ENCODE results near the gene SNX9. TPM values are rescaled to one million over a fixed set of nuclear protein-coding genes. Genes with fewer than 3 reads are reported as not detected.
"Not testable (repeated sequence)": the region's sequence is repeated elsewhere in the genome, so short reads cannot be mapped to it uniquely, and the experiment has no call there.

Gene SNX9
- total RNA-seq, 2 donors from 2014 or later: 83.5 to 94.6 TPM

- peaks cover 29% of the 10 kb centered on the region for H3K4me1 Mint-ChIP-seq (ENCODE audit: low read depth)
- H3K9me3 Mint-ChIP-seq: no peaks in the 10 kb centered on the region
- no peak for ATAC-seq (replicated peaks in 1 of 2)
- no peaks in the 10 kb centered on the region for H3K27me3 Mint-ChIP-seq (ENCODE audit: low read depth)
- peak overlapping the region; percentile 18 for H3K27ac Mint-ChIP-seq
- peaks cover 16 to 47% of the 10 kb centered on the region in 2 donors for H3K36me3 Mint-ChIP-seq (ENCODE audit: insufficient read depth in 2 of 2)
- no peak for DNase-seq
- no peak overlapping the region for H3K4me3 Mint-ChIP-seq
Measured at GRCh38 chr6:157911278-157911677, 88.2 kb downstream of the SNX9 start.

- H3K27me3 Mint-ChIP-seq (ENCODE audit: low read depth): no peaks in the 10 kb centered on the region
- ATAC-seq (replicated peaks in 1 of 2): no peak
- no peak overlapping the region for H3K4me3 Mint-ChIP-seq
- peaks cover 18 to 50% of the 10 kb centered on the region in 2 donors for H3K36me3 Mint-ChIP-seq (ENCODE audit: insufficient read depth in 2 of 2)
- no peak for DNase-seq
- H3K4me1 Mint-ChIP-seq (ENCODE audit: low read depth): peaks cover 29% of the 10 kb centered on the region
- H3K9me3 Mint-ChIP-seq: no peaks in the 10 kb centered on the region
- H3K27ac Mint-ChIP-seq: peak overlapping the region; percentile 10
Measured at GRCh38 chr6:157911786-157912185, 88.7 kb downstream of the SNX9 start.

DNA sequence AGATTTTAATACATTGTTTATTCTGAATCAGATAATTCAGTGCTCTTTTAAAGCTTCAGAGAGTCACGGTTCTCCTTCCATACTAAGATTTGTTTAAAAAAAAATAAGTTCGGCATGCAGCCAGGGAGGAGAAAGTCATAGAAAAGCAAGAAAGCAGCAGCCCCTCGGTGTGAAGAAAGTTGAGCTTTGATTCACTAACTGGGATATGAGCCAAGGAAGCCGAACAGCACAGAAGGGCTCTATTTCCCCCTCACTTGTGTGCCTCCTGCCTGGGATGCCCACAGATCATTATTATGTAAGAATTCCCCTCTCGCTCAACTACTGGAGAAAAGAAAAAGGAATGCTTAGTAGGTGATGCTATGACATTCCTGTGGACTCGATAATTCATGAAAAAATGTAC lies 89.3 kb downstream of the SNX9 start:
- Mint-ChIP-seq H3K27ac (peak overlapping the region; percentile 10), H3K9me3 (no peaks in the 10 kb centered on the region), H3K4me1 (ENCODE audit: low read depth) (peaks cover 25% of the 10 kb centered on the region), H3K4me3 (no peak overlapping the region), H3K36me3 (ENCODE audit: insufficient read depth in 2 of 2) (peaks cover 18 to 55% of the 10 kb centered on the region in 2 donors), H3K27me3 (ENCODE audit: low read depth) (no peaks in the 10 kb centered on the region)
- DNase-seq (no peak), ATAC-seq (replicated peaks in 1 of 2) (no peak)

DNA sequence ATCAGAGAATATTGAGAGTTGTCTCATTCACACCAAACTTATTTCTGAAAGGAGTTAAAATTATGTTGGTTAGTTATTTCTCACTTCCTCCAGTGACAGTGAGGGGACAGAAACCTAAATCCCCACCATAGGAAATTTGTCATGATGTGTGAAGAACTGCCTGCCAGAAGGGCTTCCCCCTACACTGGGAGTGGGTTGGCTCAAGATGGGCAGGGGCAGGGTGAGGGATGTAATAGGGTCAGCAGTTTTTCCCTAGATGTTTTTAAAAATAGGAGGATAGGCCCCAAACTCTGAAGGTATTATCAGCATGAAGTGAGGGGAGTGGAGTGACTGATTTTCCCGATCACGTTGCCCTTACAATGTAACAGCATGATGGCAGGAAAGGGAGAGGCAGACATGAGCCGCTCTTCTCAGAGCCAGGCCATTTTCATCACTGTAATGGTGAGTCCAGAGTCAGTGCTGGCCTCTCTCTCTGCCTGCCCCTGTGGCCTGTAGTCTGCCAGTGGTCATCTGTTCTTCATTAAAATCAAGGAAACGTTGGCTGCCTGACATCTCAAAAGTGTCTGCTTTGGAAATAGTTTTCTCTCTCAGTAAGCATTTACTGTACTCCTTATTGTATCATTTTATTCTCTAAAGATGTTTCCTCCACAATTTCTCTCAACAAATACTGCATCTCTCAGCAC lies 98.8 kb downstream of the SNX9 start:
- Mint-ChIP-seq H3K27ac (no peak overlapping the region), H3K27me3 (ENCODE audit: low read depth) (no peaks in the 10 kb centered on the region), H3K36me3 (ENCODE audit: insufficient read depth in 2 of 2) (peaks cover 28 to 54% of the 10 kb centered on the region in 2 donors), H3K9me3 (peaks cover 0 to 3% of the 10 kb centered on the region in 2 donors), H3K4me3 (no peak overlapping the region), H3K4me1 (ENCODE audit: low read depth) (no peaks in the 10 kb centered on the region)
- DNase-seq: no peak
- no peak for ATAC-seq (replicated peaks in 1 of 2)

DNA sequence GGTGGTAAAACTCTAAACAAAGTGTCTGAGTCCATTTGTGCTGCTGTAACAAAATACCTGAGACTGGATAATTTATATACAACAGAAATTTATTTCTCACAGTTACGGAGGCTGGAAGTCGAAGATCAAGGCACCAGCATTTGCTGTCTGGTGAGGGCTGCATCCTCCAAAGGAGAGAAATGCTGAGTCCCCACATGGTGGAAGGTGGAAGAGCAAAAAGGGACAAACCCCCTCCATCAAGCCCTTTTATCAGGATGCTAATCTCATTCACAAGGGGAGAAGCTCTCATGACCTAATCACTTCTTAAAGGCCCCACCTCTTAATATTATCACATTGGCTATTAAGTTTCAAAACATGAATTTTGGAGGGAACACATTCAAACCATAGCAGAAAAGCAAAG lies 102.7 kb downstream of the SNX9 start:
- Mint-ChIP-seq H3K36me3 (ENCODE audit: insufficient read depth in 2 of 2) (peaks cover 21 to 37% of the 10 kb centered on the region in 2 donors), H3K27me3 (ENCODE audit: low read depth) (no peaks in the 10 kb centered on the region), H3K27ac (peak overlapping the region; percentile 52), H3K9me3 (no peaks in the 10 kb centered on the region), H3K4me3 (no peak overlapping the region), H3K4me1 (ENCODE audit: low read depth) (peaks cover 8% of the 10 kb centered on the region)
- DNase-seq: no peak
- no peak for ATAC-seq (replicated peaks in 1 of 2)

DNA sequence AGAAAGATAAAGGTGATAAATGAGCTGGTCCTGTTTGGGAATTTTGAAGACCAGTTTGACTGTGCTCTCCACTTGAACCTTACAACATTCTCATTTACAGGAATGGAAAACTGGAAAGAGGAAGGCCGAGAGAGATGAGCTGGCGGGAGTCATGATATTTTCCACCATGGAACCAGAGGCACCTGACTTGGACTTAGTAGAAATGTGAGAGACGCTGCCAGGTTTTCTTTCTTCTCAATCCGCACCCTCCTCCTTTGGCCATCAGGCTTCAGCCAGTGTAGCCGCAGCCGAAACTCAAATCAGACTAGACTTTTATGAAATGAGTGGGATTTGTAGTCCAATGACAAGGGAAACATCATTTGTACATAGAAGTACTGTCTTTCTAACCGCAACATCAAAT lies 104.0 kb downstream of the SNX9 start:
- Mint-ChIP-seq H3K27ac (no peak overlapping the region), H3K4me3 (no peak overlapping the region), H3K4me1 (ENCODE audit: low read depth) (peaks cover 8% of the 10 kb centered on the region), H3K36me3 (ENCODE audit: insufficient read depth in 2 of 2) (peaks cover 19 to 40% of the 10 kb centered on the region in 2 donors), H3K9me3 (no peaks in the 10 kb centered on the region), H3K27me3 (ENCODE audit: low read depth) (no peaks in the 10 kb centered on the region)
- no peak for ATAC-seq (replicated peaks in 1 of 2)
- no peak for DNase-seq

DNA sequence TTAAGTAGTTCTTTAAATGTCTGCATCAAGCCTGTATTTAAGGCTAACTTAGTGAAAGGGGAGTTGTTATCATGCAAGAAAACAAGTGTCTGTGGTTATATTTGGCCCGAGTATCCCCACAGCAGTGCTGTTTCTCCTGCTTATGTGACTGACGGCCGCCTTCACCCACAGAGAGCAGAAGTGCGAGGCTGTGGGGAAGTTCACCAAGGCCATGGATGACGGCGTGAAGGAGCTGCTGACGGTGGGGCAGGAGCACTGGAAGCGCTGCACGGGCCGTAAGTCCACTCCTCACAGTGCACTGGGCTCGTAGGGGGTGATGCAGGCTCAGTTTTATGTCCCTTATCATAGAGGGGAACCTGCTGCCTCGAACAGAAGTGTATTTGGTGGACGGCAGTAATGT lies 105.4 kb downstream of the SNX9 start:
- DNase-seq (no peak), ATAC-seq (replicated peaks in 1 of 2) (no peak)
- Mint-ChIP-seq H3K4me1 (ENCODE audit: low read depth) (peaks cover 8% of the 10 kb centered on the region), H3K9me3 (no peaks in the 10 kb centered on the region), H3K4me3 (no peak overlapping the region), H3K36me3 (ENCODE audit: insufficient read depth in 2 of 2) (peaks cover 18 to 36% of the 10 kb centered on the region in 2 donors), H3K27ac (no peak overlapping the region), H3K27me3 (ENCODE audit: low read depth) (no peaks in the 10 kb centered on the region)

DNA sequence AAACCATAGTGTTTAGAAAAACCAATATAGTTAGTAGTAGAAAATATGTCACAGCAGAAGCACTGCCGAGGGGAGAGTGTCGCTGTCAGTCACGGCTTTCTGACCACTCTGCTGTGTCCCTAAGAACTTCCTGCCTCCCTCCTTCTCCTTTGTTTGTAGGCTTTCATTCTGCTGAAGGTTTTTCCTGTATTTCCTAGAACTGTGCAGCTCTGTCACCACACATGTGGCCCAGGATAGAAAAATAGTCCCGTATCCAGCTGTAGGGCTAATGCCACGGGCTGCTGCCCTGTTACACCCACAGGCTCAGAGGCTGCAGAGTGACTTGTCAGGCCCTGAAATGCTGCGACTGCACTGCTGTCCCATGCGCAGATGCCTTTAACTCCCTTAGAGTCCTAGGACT lies 106.0 kb downstream of the SNX9 start:
- H3K9me3 Mint-ChIP-seq: no peaks in the 10 kb centered on the region
- no peak overlapping the region for H3K4me3 Mint-ChIP-seq
- ATAC-seq (replicated peaks in 1 of 2) (no peak), DNase-seq (no peak)
- H3K4me1 Mint-ChIP-seq (ENCODE audit: low read depth): peaks cover 8% of the 10 kb centered on the region
- no peaks in the 10 kb centered on the region for H3K27me3 Mint-ChIP-seq (ENCODE audit: low read depth)
- no peak overlapping the region for H3K27ac Mint-ChIP-seq
- peaks cover 15 to 34% of the 10 kb centered on the region in 2 donors for H3K36me3 Mint-ChIP-seq (ENCODE audit: insufficient read depth in 2 of 2)

DNA sequence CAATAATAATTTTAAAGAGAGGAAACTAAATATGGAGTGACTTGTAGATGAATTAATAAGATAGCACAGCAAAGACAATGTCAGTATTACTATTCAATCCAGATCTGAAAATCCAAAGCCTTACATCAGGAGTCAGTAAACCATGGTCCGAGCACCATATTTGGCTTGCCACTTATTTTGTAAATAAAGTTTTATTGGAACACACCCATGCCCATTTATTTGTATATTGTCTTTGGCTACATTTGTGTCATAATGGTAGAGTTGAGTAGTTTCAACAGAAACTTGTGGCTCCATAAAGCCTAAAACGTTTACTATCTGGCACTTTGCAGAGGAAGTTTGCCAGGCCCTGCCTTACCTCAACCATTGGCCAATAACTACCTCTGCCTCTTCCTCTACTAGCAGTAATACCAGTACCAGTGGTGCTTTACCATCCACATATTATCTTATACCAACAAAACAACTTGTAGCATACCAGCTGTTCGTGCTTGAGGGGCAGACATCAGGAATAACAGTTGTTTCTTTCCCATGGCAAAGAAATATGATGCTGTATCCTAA lies 106.8 kb downstream of the SNX9 start:
- Mint-ChIP-seq H3K36me3 (ENCODE audit: insufficient read depth in 2 of 2) (peaks cover 15 to 35% of the 10 kb centered on the region in 2 donors), H3K4me1 (ENCODE audit: low read depth) (peaks cover 8% of the 10 kb centered on the region), H3K4me3 (no peak overlapping the region), H3K27ac (peak overlapping the region; percentile 44), H3K9me3 (no peaks in the 10 kb centered on the region), H3K27me3 (ENCODE audit: low read depth) (no peaks in the 10 kb centered on the region)
- DNase-seq (no peak), ATAC-seq (replicated peaks in 1 of 2) (peak; percentile 22 to 58)

DNA sequence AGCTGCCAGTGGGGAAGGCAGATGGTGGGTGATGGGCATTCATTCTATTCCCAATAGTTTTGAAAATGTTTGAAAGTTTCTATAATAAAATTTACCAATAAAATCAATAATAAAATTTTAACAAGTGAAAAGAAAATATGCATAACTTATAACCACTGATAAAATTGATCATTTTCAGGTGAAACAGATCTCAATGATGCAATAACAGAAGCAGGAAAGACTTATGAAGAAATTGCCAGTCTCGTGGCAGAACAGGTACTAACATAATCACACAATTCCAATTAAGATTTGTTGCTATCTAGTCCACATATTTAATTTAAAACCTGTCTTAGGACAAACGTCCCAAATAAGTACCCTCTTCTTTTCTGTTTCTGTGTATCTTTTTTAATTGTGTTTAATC lies 112.7 kb downstream of the SNX9 start:
- H3K36me3 Mint-ChIP-seq (ENCODE audit: insufficient read depth in 2 of 2): peaks cover 25 to 43% of the 10 kb centered on the region in 2 donors
- peak overlapping the region; percentile 44 for H3K27ac Mint-ChIP-seq
- ATAC-seq (replicated peaks in 1 of 2): no peak

GRCh38 chr6:157937318-157937717 lies 114.3 kb downstream of the SNX9 start:
- H3K27ac Mint-ChIP-seq: no peak overlapping the region
- DNase-seq (no peak), ATAC-seq (replicated peaks in 1 of 2) (no peak)
- H3K9me3 Mint-ChIP-seq: no peaks in the 10 kb centered on the region
- no peaks in the 10 kb centered on the region for H3K27me3 Mint-ChIP-seq (ENCODE audit: low read depth)
- peaks cover 21 to 50% of the 10 kb centered on the region in 2 donors for H3K36me3 Mint-ChIP-seq (ENCODE audit: insufficient read depth in 2 of 2)
- no peak overlapping the region for H3K4me3 Mint-ChIP-seq
- H3K4me1 Mint-ChIP-seq (ENCODE audit: low read depth): peaks cover 26% of the 10 kb centered on the region

More for the DNA sequence above, 112.7 kb downstream of the SNX9 start:
- no peaks in the 10 kb centered on the region for H3K27me3 Mint-ChIP-seq (ENCODE audit: low read depth)
- peaks cover 17% of the 10 kb centered on the region for H3K4me1 Mint-ChIP-seq (ENCODE audit: low read depth)
- no peaks in the 10 kb centered on the region for H3K9me3 Mint-ChIP-seq
- DNase-seq: no peak
- H3K4me3 Mint-ChIP-seq: no peak overlapping the region

DNA sequence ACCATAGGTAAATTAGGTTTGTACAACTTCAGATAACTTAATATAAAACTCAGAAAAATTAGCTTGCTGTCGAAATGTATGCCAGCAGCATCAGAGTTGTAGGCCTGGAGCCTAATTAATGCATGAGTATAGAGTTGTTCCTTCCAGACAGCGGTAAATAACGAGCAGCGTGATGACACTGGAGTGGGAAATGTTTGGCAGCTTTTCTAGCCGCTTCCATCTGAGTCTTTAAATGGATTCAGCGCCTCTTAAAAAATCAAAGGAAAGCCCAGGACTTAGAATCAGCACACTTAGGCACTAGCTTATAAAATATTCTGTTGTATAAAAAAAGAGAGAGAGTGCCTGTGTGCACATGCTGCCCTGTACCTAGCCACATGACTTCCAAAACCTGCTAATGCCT lies 114.9 kb downstream of the SNX9 start:
- Mint-ChIP-seq H3K27ac (no peak overlapping the region), H3K4me3 (no peak overlapping the region), H3K9me3 (no peaks in the 10 kb centered on the region), H3K4me1 (ENCODE audit: low read depth) (peaks cover 26% of the 10 kb centered on the region), H3K36me3 (ENCODE audit: insufficient read depth in 2 of 2) (peaks cover 20 to 51% of the 10 kb centered on the region in 2 donors), H3K27me3 (ENCODE audit: low read depth) (no peaks in the 10 kb centered on the region)
- ATAC-seq (replicated peaks in 1 of 2): no peak
- DNase-seq: no peak

GRCh38 chr6:157940375-157941036 lies 117.5 kb downstream of the SNX9 start:
- peak overlapping the region; percentile 71 for H3K27ac Mint-ChIP-seq
- DNase-seq: peak; percentile 74 to 86

More at GRCh38 chr6:157940375-157941036, 117.5 kb downstream of the SNX9 start:
- ATAC-seq (replicated peaks in 1 of 2): peak; percentile 87 to 90
- peaks cover 45% of the 10 kb centered on the region for H3K4me1 Mint-ChIP-seq (ENCODE audit: low read depth)
- H3K27me3 Mint-ChIP-seq (ENCODE audit: low read depth); H3K9me3 Mint-ChIP-seq: not testable (repeated sequence)
- peaks cover 22 to 64% of the 10 kb centered on the region in 2 donors for H3K36me3 Mint-ChIP-seq (ENCODE audit: insufficient read depth in 2 of 2)
- peak overlapping the region; percentile 12 to 31 for H3K4me3 Mint-ChIP-seq

Data from activated T-cell treated with anti-CD3 and anti-CD28 coated beads, Interleukin-2, amount 50 U/mL, for 72 hours (primary cell).